SU-DHL-6 (cell line): ENCODE results near the gene ABHD17B.

Experiments used
- CTCF ChIP-seq: fragments of 200-600 bp; sonication (generic); IDR thresholded peaks from one replicate; pipeline ENCODE4 v1.5.1; 2017; ENCODE audit warnings: antibody characterized with exemption, mild to moderate bottlenecking, low read length, moderate library complexity; ENCODE audit not compliant: insufficient read depth, poor library complexity, severe bottlenecking
- EZH2phosphoT487 ChIP-seq: fragments of 200-600 bp; sonication (generic), shearing (Covaris generic); conservative IDR thresholded peaks from 2 replicates; pipeline ENCODE4 v1.6.1; 2018; ENCODE audit warnings: mild to moderate bottlenecking, antibody characterized with exemption, low read length, moderate library complexity, mixed read lengths

GRCh38 chr9:71928806-71929205, 17.8 kb upstream of the ABHD17B start:
- TF ChIP-seq CTCF (no peak), EZH2phosphoT487 (no peak)
